ENCODE data around the gene CXCL12.

Gene CXCL12

GRCh38 chr10:44392420-44392819, 7.5 kb upstream of the CXCL12 start:
- no peak overlapping the region for H3K9ac ChIP-seq (ENCODE audit: low read depth, low read length)
- TF ChIP-seq CTCF (IDR thresholded peaks at IDR 0.05; ENCODE audit: borderline replicate concordance, extremely low read depth, low read length, poor library complexity, severe bottlenecking): no peak
- TF ChIP-seq EZH2 (IDR thresholded peaks at IDR 0.05; ENCODE audit: borderline replicate concordance, low read depth, low read length, severe bottlenecking): no peak
- H3K4me2 ChIP-seq (ENCODE audit: insufficient read depth, low read length): no peak overlapping the region
- no peaks in the 10 kb centered on the region for H3K4me1 ChIP-seq (ENCODE audit: insufficient read depth, low read length)
- H4K20me1 ChIP-seq (ENCODE audit: insufficient read depth, low read length): no peaks in the 10 kb centered on the region
- H3K27me3 ChIP-seq (ENCODE audit: insufficient read depth, low read length, poor library complexity): peaks cover under 1% of the 10 kb centered on the region
- H2AFZ ChIP-seq (ENCODE audit: low read depth, low read length): no peak overlapping the region
- H3K27ac ChIP-seq (ENCODE audit: low read length): no peak overlapping the region
- H3K79me2 ChIP-seq (ENCODE audit: insufficient read depth, low read length): no peaks in the 10 kb centered on the region
- no peaks in the 10 kb centered on the region for H3K36me3 ChIP-seq (ENCODE audit: insufficient read depth, low read length)
- H3K9me3 ChIP-seq (ENCODE audit: insufficient read depth, low read length, severe bottlenecking): no peaks in the 10 kb centered on the region
- DNase-seq: no peak
- ATAC-seq (ENCODE audit: insufficient read depth, low read depth): no peak
- H3K4me3 ChIP-seq (ENCODE audit: low read depth in 1 of 2, low read length in 2 of 2): no peak overlapping the region

GRCh38 chr10:44391981-44392380, 7.1 kb upstream of the CXCL12 start:
- H2AFZ ChIP-seq (ENCODE audit: low read depth, low read length): no peak overlapping the region
- ATAC-seq (ENCODE audit: insufficient read depth, low read depth) (no peak), DNase-seq (no peak)
- no peak overlapping the region for H3K9ac ChIP-seq (ENCODE audit: low read depth, low read length)
- TF ChIP-seq CTCF (IDR thresholded peaks at IDR 0.05; ENCODE audit: borderline replicate concordance, extremely low read depth, low read length, poor library complexity, severe bottlenecking): no peak
- TF ChIP-seq EZH2 (IDR thresholded peaks at IDR 0.05; ENCODE audit: borderline replicate concordance, low read depth, low read length, severe bottlenecking): no peak
- no peak overlapping the region for H3K27ac ChIP-seq (ENCODE audit: low read length)
- H3K27me3 ChIP-seq (ENCODE audit: insufficient read depth, low read length, poor library complexity): no peaks in the 10 kb centered on the region
- H3K4me2 ChIP-seq (ENCODE audit: insufficient read depth, low read length): no peak overlapping the region
- H3K4me3 ChIP-seq (ENCODE audit: low read depth in 1 of 2, low read length in 2 of 2): no peak overlapping the region
- no peaks in the 10 kb centered on the region for H3K36me3 ChIP-seq (ENCODE audit: insufficient read depth, low read length)
- no peaks in the 10 kb centered on the region for H4K20me1 ChIP-seq (ENCODE audit: insufficient read depth, low read length)
- no peaks in the 10 kb centered on the region for H3K9me3 ChIP-seq (ENCODE audit: insufficient read depth, low read length, severe bottlenecking)
- no peaks in the 10 kb centered on the region for H3K79me2 ChIP-seq (ENCODE audit: insufficient read depth, low read length)
- no peaks in the 10 kb centered on the region for H3K4me1 ChIP-seq (ENCODE audit: insufficient read depth, low read length)

GRCh38 chr10:44390585-44391072, 5.7 kb upstream of the CXCL12 start:
- Histone ChIP-seq H3K9ac (ENCODE audit: low read depth, low read length) (no peak overlapping the region), H4K20me1 (ENCODE audit: insufficient read depth, low read length) (no peaks in the 10 kb centered on the region), H3K4me2 (ENCODE audit: insufficient read depth, low read length) (no peak overlapping the region), H2AFZ (ENCODE audit: low read depth, low read length) (no peak overlapping the region), H3K36me3 (ENCODE audit: insufficient read depth, low read length) (no peaks in the 10 kb centered on the region), H3K4me1 (ENCODE audit: insufficient read depth, low read length) (no peaks in the 10 kb centered on the region), H3K27ac (ENCODE audit: low read length) (no peak overlapping the region), H3K4me3 (ENCODE audit: low read depth in 1 of 2, low read length in 2 of 2) (no peak overlapping the region), H3K27me3 (ENCODE audit: insufficient read depth, low read length, poor library complexity) (no peaks in the 10 kb centered on the region), H3K9me3 (ENCODE audit: insufficient read depth, low read length, severe bottlenecking) (no peaks in the 10 kb centered on the region), H3K79me2 (ENCODE audit: insufficient read depth, low read length) (no peaks in the 10 kb centered on the region)
- DNase-seq: no peak
- TF ChIP-seq CTCF (IDR thresholded peaks at IDR 0.05; ENCODE audit: borderline replicate concordance, extremely low read depth, low read length, poor library complexity, severe bottlenecking) (no peak), EZH2 (IDR thresholded peaks at IDR 0.05; ENCODE audit: borderline replicate concordance, low read depth, low read length, severe bottlenecking) (no peak)
- ATAC-seq (ENCODE audit: insufficient read depth, low read depth): no peak

- Histone ChIP-seq H3K4me1 (ENCODE audit: insufficient read depth, low read length) (no peaks in the 10 kb centered on the region), H3K4me2 (ENCODE audit: insufficient read depth, low read length) (no peak overlapping the region), H3K27ac (ENCODE audit: low read length) (no peak overlapping the region), H4K20me1 (ENCODE audit: insufficient read depth, low read length) (no peaks in the 10 kb centered on the region), H3K9me3 (ENCODE audit: insufficient read depth, low read length, severe bottlenecking) (no peaks in the 10 kb centered on the region), H3K27me3 (ENCODE audit: insufficient read depth, low read length, poor library complexity) (no peaks in the 10 kb centered on the region), H3K4me3 (ENCODE audit: low read depth in 1 of 2, low read length in 2 of 2) (no peak overlapping the region), H3K79me2 (ENCODE audit: insufficient read depth, low read length) (no peaks in the 10 kb centered on the region), H3K9ac (ENCODE audit: low read depth, low read length) (no peak overlapping the region), H2AFZ (ENCODE audit: low read depth, low read length) (no peak overlapping the region), H3K36me3 (ENCODE audit: insufficient read depth, low read length) (no peaks in the 10 kb centered on the region)
- TF ChIP-seq CTCF (IDR thresholded peaks at IDR 0.05; ENCODE audit: borderline replicate concordance, extremely low read depth, low read length, poor library complexity, severe bottlenecking) (no peak), EZH2 (IDR thresholded peaks at IDR 0.05; ENCODE audit: borderline replicate concordance, low read depth, low read length, severe bottlenecking) (no peak)
- no peak for DNase-seq
- no peak for ATAC-seq (ENCODE audit: insufficient read depth, low read depth)
Measured at GRCh38 chr10:44389556-44389955, 4.7 kb upstream of the CXCL12 start.

Data from DND-41 (cell line).